PFSK-1 (cell line): ENCODE results near the gene IL2RA.

Source experiments
- FOXP2 ChIP-seq: optimal IDR thresholded peaks from 2 replicates; pipeline ENCODE3; 2011; ENCODE audit warnings: borderline replicate concordance, control low read depth, inconsistent platforms; ENCODE audit not compliant: insufficient read depth; ENCODE audit errors: extremely low read length, extremely low read depth
- POLR2AphosphoS5 ChIP-seq: IDR thresholded peaks from 2 replicates; pipeline ENCODE4 v1.6.1; 2012; ENCODE audit warnings: low read depth, mild to moderate bottlenecking, control low read depth, low read length, moderate library complexity
- REST ChIP-seq, 2 experiments: IDR thresholded peaks; 2 replicates each; pipeline versions ENCODE4 v1.6.1 to v1.8.0; 2011 to 2012; ENCODE audit warnings: low read depth in 2 of 2, low read length in 2 of 2, control low read depth in 1 of 2, inconsistent platforms in 1 of 2, mild to moderate bottlenecking in 1 of 2, moderate library complexity in 1 of 2; ENCODE audit not compliant: insufficient read depth in 1 of 2
- SIN3A ChIP-seq: IDR thresholded peaks from 2 replicates; pipeline ENCODE4 v1.6.1; 2012; ENCODE audit warnings: mild to moderate bottlenecking, low read length, moderate library complexity, borderline replicate concordance; ENCODE audit not compliant: insufficient read depth
- TAF1 ChIP-seq: IDR thresholded peaks from 2 replicates; pipeline ENCODE4 v1.6.1; 2012; ENCODE audit warnings: low read length, control low read depth, borderline replicate concordance; ENCODE audit not compliant: insufficient read depth

The IL2RA gene

GRCh38 chr10:5976512-5977470, 85.4 kb downstream of the IL2RA start:
- TF ChIP-seq REST (IDR thresholded peaks at IDR 0.05; ENCODE audit: insufficient read depth in 1 of 2, low read depth in 2 of 2, low read length in 2 of 2) (no peak), FOXP2 (no peak)

GRCh38 chr10:5975641-5976473, 86.3 kb downstream of the IL2RA start:
- TF ChIP-seq SIN3A (no peak), POLR2AphosphoS5 (no peak), REST (IDR thresholded peaks at IDR 0.05; ENCODE audit: insufficient read depth in 1 of 2, low read depth in 2 of 2, low read length in 2 of 2) (no peak), TAF1 (no peak), FOXP2 (no peak)

GRCh38 chr10:5973069-5973468, 89.1 kb downstream of the IL2RA start:
- TF ChIP-seq FOXP2: no peak
- TF ChIP-seq TAF1: no peak
- TF ChIP-seq POLR2AphosphoS5: no peak
- no peak for TF ChIP-seq REST (IDR thresholded peaks at IDR 0.05; ENCODE audit: insufficient read depth in 1 of 2, low read depth in 2 of 2, low read length in 2 of 2)
- TF ChIP-seq SIN3A: no peak

- no peak for TF ChIP-seq TAF1
- no peak for TF ChIP-seq REST (IDR thresholded peaks at IDR 0.05; ENCODE audit: insufficient read depth in 1 of 2, low read depth in 2 of 2, low read length in 2 of 2)
- no peak for TF ChIP-seq POLR2AphosphoS5
- no peak for TF ChIP-seq FOXP2
- no peak for TF ChIP-seq SIN3A
Observed at GRCh38 chr10:5971886-5972285, 90.3 kb downstream of the IL2RA start.
